Inflammatory macrophage (primary cell): ENCODE results near the gene PRSS12.
"Not testable (repeated sequence)": the region's sequence is repeated elsewhere in the genome, so short reads cannot be mapped to it uniquely, and the experiment has no call there.

Experiments
- DNase-seq, 2 donors: peaks; one replicate each; pipeline ENCODE4 v3.0.0-alpha.2; 2020 to 2022

The PRSS12 gene

GRCh38 chr4:118277243-118277642 is 75.6 kb downstream of the PRSS12 start:
- DNase-seq = no peak

DNA sequence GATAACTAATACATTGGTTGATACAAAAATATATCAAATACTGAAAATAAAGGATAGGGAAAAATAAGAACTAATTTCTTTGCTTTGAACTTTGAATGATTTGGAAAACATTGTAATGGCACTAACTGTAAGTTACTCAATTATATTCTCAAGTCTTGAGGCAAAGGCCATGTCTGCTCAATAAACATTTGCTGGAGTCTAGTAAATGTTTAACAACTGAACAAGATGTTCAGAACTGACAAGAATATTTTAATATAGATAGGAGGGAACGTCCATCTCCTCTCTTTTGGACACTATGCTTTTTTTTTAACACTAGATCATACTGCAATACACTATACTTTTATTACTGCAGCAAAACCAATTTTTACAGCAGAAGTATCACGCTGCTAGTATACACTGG is 76.2 kb downstream of the PRSS12 start:
- no peak for DNase-seq

DNA sequence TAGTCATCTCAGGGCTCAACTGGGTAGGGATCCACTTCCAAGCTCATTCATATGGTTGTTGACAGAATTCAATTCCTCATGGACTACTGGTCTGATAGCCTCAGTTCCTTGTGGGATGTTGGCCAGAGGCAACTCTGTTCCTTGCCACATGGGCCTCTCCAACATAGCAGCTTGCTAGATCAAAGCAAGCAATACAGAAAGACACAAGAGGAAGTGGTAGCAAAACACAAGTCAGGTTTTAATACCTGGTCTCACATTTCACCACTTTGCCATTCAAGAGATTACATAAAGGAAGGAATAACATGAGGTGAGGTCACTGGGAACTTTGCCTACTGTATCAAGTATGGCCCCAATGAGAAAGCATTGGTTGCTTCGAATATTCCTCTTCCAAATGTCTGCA is 79.2 kb downstream of the PRSS12 start:
- DNase-seq = no peak

DNA sequence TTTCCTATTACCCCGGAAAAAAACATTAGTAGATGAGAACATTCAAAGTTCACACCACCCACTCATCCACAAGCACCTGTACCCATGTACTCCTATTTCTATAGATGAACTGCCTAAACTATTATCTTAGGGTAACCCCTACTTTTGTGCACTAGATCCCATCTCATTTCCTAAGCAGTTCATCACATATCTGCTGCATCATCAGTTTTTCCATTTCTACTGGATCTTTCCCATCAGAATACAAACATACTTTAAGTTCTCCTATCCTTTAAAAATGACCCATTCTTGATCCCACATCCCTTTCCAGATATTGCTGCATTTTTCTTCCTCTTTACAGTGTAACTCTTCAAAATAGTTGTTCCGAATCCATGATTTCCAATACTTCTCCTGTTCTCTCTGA is 81.0 kb downstream of the PRSS12 start:
- DNase-seq = no peak

- peak; percentile 24 to 68 for DNase-seq
These were observed 82.3 kb downstream of the PRSS12 start for GRCh38 chr4:118270492-118270891.

DNA sequence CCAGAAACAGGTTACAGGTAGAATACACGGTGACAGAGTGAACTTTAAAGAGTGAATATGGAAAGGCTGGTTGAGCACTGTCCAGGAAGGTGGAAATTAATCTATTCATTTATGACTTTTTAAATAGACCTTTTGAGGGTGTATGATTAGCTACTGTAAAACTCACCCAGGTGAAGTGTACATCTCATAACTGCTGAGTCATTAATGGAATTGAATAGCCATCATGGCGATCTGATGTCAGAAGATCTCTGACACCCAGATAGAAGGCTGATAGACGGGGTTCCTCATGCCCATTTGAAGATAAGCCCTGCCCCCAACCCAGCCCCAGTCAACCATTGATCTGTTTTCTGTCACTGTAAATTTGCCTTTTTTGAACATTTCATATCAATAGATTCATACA is 84.0 kb downstream of the PRSS12 start:
- DNase-seq = no peak

DNA sequence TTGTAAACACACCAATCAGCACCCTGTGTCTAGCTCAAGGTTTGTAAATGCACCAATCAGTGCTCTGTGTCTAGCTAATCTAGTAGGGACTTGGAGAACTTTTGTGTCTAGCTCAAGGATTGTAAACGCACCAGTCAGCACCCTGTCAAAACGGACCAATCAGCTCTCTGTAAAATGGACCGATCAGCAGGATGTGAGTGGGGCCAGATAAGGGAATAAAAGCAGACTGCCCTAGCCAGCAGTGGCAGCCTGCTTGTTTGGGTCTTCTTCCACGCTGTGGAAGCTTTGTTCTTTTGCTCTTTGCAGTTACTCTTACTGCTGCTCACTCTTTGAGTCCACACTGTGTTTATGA is 86.7 kb downstream of the PRSS12 start:
- DNase-seq = not testable (repeated sequence)

- peak in 1 of 2 donors; percentile 23 for DNase-seq
These were observed 87.3 kb downstream of the PRSS12 start for GRCh38 chr4:118265312-118266144.

GRCh38 chr4:118264096-118264495 is 88.7 kb downstream of the PRSS12 start:
- no peak for DNase-seq

DNA sequence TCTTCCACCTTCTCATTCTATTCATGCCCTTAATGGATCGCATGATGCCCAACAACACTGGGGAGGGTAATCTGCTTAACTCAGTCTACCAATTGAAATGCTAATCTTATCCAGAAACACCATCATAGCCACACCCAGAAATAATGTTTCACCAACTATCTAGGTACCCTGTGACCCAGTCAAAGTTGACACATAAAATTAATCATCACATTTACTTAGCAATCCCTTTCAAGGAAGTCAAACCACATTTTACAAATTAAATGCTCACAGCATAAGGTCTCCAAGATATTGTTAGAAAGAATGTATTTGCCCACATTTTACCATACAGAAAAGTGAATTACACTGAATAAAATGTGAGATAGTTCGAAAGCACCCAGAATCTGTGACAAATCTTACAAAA is 92.5 kb downstream of the PRSS12 start:
- DNase-seq = no peak

DNA sequence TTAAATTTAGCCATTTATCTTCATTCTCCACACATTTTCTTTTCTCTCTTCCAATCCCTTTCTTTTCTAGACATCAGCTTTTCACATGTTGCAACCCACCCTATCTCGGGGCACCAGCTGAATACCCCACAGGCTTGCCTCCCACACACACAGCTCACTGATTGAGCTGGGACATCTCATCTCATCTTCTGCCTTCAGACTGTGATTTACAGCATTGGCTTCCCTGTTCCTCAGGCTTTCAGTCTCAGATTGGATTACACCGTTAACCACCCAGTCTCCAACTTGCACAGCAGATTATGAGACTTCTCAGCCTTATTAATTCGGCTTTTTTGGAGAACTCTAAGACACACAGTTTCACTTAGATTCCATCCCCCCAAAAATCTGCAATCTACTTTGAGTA is 93.7 kb downstream of the PRSS12 start:
- no peak for DNase-seq

DNA sequence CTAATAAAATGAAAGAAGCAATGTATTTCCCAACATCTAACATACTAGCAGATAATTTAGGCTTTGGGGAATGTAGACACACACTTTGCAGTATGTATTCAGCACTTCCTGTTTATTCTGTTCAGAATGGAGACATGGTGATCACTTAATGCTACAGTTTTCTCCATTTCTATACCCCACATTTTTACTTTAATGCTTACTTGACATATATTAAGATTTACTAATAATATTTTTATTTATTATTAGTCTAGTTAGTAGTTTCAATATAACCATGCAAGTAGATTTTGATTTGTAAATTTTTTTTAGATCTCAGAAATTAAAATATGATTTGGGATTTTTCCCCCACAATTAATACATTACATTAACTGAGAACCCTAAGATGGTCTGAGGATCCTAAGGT is 98.4 kb downstream of the PRSS12 start:
- no peak for DNase-seq

- no peak for DNase-seq
These were observed 102.9 kb downstream of the PRSS12 start for GRCh38 chr4:118249890-118250289.

- DNase-seq = no peak
These were observed 115.3 kb downstream of the PRSS12 start for GRCh38 chr4:118237531-118237930.

GRCh38 chr4:118235566-118236120 is 117.2 kb downstream of the PRSS12 start:
- no peak for DNase-seq
